ENCODE measurements around the gene DEPDC1B.

DEPDC1B gene

DNA sequence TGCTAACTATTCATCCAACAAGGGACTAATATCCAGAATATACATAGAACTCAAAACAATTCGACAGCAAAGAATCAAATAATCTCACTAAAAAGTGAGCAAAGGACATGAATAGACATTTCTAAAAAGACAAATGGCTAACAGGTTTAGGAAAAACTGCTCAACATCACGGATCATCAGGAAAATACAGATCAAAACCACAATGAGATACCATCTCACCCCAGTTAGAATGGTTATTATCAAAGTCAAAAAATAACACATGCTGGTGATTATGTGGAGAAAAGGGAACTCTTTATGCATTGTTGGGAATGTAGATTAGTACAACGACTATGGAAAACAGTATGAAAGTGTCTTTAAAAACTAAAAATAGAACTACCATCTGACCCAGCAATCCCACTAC is 150.1 kb downstream of the DEPDC1B start (continued):
- TF ChIP-seq, protein P1, sequence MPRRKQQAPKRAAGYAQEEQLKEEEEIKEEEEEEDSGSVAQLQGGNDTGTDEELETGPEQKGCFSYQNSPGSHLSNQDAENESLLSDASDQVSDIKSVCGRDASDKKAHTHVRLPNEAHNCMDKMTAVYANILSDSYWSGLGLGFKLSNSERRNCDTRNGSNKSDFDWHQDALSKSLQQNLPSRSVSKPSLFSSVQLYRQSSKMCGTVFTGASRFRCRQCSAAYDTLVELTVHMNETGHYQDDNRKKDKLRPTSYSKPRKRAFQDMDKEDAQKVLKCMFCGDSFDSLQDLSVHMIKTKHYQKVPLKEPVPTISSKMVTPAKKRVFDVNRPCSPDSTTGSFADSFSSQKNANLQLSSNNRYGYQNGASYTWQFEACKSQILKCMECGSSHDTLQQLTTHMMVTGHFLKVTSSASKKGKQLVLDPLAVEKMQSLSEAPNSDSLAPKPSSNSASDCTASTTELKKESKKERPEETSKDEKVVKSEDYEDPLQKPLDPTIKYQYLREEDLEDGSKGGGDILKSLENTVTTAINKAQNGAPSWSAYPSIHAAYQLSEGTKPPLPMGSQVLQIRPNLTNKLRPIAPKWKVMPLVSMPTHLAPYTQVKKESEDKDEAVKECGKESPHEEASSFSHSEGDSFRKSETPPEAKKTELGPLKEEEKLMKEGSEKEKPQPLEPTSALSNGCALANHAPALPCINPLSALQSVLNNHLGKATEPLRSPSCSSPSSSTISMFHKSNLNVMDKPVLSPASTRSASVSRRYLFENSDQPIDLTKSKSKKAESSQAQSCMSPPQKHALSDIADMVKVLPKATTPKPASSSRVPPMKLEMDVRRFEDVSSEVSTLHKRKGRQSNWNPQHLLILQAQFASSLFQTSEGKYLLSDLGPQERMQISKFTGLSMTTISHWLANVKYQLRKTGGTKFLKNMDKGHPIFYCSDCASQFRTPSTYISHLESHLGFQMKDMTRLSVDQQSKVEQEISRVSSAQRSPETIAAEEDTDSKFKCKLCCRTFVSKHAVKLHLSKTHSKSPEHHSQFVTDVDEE (CRISPR knock-in tag; IDR thresholded peaks at IDR 0.05) = no peak

All from SK-N-SH treated with all-trans-retinoic acid at 6 μM for 48 hours (cell line).